Neural progenitor cell (in vitro differentiated cells): ENCODE results near the gene DNMT3A. TPM values are rescaled to one million over a fixed set of nuclear protein-coding genes. Genes with fewer than 3 reads are reported as not detected.
A peak's percentile ranks its signal among the peaks of the same experiment; 100 is the strongest.

Experiments
- DNase-seq: peaks from one replicate; pipeline ENCODE4 v3.0.0-alpha.2; 2016; ENCODE audit warnings: low spot score
- H2AFZ ChIP-seq: fragments of 200-600 bp; sonication (generic); replicated peaks from 2 replicates; pipeline ENCODE4 v1.6.1; 2016; ENCODE audit warnings: antibody characterized with exemption
- H3F3A ChIP-seq: fragments of 200-600 bp; sonication (generic); 2 replicates; pipeline ENCODE4 v1.6.1; 2016; ENCODE audit warnings: antibody characterized with exemption, low read depth
- H3K27ac ChIP-seq: fragments of 200-600 bp; sonication (generic); 2 replicates; pipeline ENCODE4 v1.5.1; 2016; ENCODE audit warnings: mild to moderate bottlenecking
- H3K27me3 ChIP-seq: fragments of 200-600 bp; sonication (generic); 2 replicates; pipeline ENCODE4 v1.6.1; 2016; ENCODE audit warnings: mild to moderate bottlenecking, moderate library complexity
- H3K36me3 ChIP-seq: fragments of 200-600 bp; sonication (generic); 2 replicates; pipeline ENCODE4 v1.5.1; 2016
- H3K4me1 ChIP-seq: fragments of 200-600 bp; sonication (generic); 2 replicates; pipeline ENCODE4 v1.6.1; 2016; ENCODE audit warnings: mixed run types
- H3K4me2 ChIP-seq: fragments of 200-600 bp; sonication (generic); 2 replicates; pipeline ENCODE4 v1.6.1; 2016
- H3K4me3 ChIP-seq: fragments of 200-600 bp; sonication (generic); 2 replicates; pipeline ENCODE4 v1.5.1; 2016
- H3K79me2 ChIP-seq: fragments of 200-600 bp; sonication (generic); 2 replicates; pipeline ENCODE4 v1.6.1; 2016; ENCODE audit warnings: low read depth
- H3K9ac ChIP-seq: fragments of 200-600 bp; sonication (generic); 2 replicates; pipeline ENCODE4 v1.6.1; 2016
- H3K9me3 ChIP-seq: fragments of 200-600 bp; sonication (generic); 2 replicates; pipeline ENCODE4 v1.5.1; 2016; ENCODE audit warnings: low read depth
- H4K20me1 ChIP-seq: fragments of 200-600 bp; sonication (generic); 2 replicates; pipeline ENCODE4 v1.6.1; 2016; ENCODE audit warnings: low read depth
- H3K27ac Mint-ChIP-seq: 3 replicates; pipeline ENCODE4 v1.8.0; 2021; ENCODE audit warnings: mixed read lengths
- H3K27me3 Mint-ChIP-seq: 2 replicates; pipeline ENCODE4 v1.8.0; 2022; ENCODE audit warnings: low read depth, mild to moderate bottlenecking, inconsistent platforms, moderate library complexity, mixed read lengths; ENCODE audit not compliant: insufficient read depth
- H3K36me3 Mint-ChIP-seq: 3 replicates; pipeline ENCODE4 v1.8.0; 2021; ENCODE audit warnings: mixed read lengths
- H3K4me1 Mint-ChIP-seq: 3 replicates; pipeline ENCODE4 v1.8.0; 2021; ENCODE audit warnings: mixed read lengths
- H3K4me3 Mint-ChIP-seq: 3 replicates; pipeline ENCODE4 v1.8.0; 2021; ENCODE audit warnings: mild to moderate bottlenecking, moderate library complexity, mixed read lengths
- H3K9me3 Mint-ChIP-seq: 3 replicates; pipeline ENCODE4 v1.8.0; 2020; ENCODE audit warnings: mixed read lengths
- EZH2 ChIP-seq: fragments of 200-600 bp; sonication (generic); IDR thresholded peaks from 2 replicates; pipeline ENCODE4 v1.6.1; 2017; ENCODE audit warnings: antibody characterized with exemption, mild to moderate bottlenecking, moderate library complexity
- EZH2phosphoT487 ChIP-seq: fragments of 200-600 bp; sonication (generic); IDR thresholded peaks from 2 replicates; pipeline ENCODE4 v1.6.1; 2017; ENCODE audit warnings: antibody characterized with exemption
- total RNA-seq: library from RNA; depleted of rRNA; stranded (reverse); fragments of >200 nt; gene quantifications from 2 replicates; pipeline ENCODE4 v1.2.3, GENCODE V29; 2015; ENCODE audit warnings: low replicate concordance
- TF ChIP-seq, protein P1 (sequence below): fragments of 200-600 bp; sonication (generic); IDR thresholded peaks from 2 replicates; pipeline ENCODE4 v1.5.1; 2017; ENCODE audit warnings: antibody characterized with exemption, mild to moderate bottlenecking

Gene DNMT3A
- total RNA-seq, 1 donor from 2014 or later, result 46.5 TPM

DNA sequence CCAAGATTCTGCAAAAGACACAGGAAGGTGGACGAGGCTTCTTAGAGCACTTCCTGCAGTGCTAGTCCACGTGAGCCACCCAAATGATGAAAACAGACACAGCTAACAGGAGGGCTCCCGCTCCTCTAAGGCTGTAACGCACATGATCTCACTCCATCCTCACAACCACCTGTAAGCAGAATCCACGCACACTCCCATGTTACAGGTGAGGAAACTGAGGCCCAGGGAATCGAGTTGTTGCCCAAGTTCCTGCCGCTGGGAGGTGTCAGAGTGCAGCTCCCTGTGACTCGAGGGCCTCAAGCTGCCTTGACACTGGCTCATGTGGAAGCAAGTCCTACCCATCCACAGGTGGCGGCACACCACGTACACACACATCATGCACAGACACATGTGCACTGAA lies 4.4 kb downstream of the DNMT3A start:
- Histone ChIP-seq H4K20me1 (peaks cover 28% of the 10 kb centered on the region), H3K9ac (no peak overlapping the region), H3K27ac (no peak overlapping the region), H3K36me3 (no peaks in the 10 kb centered on the region), H3K4me2 (no peak overlapping the region), H3K27me3 (peaks cover 73% of the 10 kb centered on the region), H2AFZ (no peak overlapping the region), H3K9me3 (no peaks in the 10 kb centered on the region), H3K4me1 (peaks cover 19% of the 10 kb centered on the region), H3K79me2 (no peaks in the 10 kb centered on the region), H3K4me3 (no peak overlapping the region), H3F3A (peaks cover 26% of the 10 kb centered on the region)
- TF ChIP-seq EZH2phosphoT487, result no peak
- TF ChIP-seq, protein P1, sequence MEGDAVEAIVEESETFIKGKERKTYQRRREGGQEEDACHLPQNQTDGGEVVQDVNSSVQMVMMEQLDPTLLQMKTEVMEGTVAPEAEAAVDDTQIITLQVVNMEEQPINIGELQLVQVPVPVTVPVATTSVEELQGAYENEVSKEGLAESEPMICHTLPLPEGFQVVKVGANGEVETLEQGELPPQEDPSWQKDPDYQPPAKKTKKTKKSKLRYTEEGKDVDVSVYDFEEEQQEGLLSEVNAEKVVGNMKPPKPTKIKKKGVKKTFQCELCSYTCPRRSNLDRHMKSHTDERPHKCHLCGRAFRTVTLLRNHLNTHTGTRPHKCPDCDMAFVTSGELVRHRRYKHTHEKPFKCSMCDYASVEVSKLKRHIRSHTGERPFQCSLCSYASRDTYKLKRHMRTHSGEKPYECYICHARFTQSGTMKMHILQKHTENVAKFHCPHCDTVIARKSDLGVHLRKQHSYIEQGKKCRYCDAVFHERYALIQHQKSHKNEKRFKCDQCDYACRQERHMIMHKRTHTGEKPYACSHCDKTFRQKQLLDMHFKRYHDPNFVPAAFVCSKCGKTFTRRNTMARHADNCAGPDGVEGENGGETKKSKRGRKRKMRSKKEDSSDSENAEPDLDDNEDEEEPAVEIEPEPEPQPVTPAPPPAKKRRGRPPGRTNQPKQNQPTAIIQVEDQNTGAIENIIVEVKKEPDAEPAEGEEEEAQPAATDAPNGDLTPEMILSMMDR, result no peak
- no peak for TF ChIP-seq EZH2
- no peaks in the 10 kb centered on the region for H3K9me3 Mint-ChIP-seq
- peak overlapping the region; percentile 65 for H3K4me3 Mint-ChIP-seq
- no peaks in the 10 kb centered on the region for H3K36me3 Mint-ChIP-seq
- peaks cover 17% of the 10 kb centered on the region for H3K27me3 Mint-ChIP-seq
- H3K27ac Mint-ChIP-seq, result peak overlapping the region; percentile 48
- peaks cover 34% of the 10 kb centered on the region for H3K4me1 Mint-ChIP-seq
- DNase-seq, result no peak

DNA sequence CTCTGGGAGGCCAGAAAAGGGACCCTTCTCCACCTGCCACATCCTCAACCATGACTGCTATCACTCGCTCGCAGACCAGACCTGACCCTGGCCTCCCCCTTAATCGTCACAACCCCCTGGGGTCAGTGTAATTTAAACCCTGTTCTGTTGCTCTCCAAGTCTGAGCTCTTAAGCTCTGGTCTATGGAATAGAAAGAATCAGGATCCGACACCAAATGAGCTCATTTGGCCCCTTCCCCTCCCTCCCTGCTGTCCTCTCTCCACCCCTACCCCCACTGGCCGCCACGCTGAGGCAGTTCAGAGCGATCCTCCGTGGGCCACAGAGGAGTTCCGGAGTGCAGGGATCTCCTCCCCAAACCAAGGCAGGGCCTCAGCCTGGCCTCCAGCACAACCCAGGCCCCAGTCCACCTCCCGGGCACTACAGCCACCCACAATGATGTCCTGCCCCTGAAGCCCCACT lies 5.3 kb downstream of the DNMT3A start:
- Histone ChIP-seq H3K9me3 (no peaks in the 10 kb centered on the region), H3F3A (peaks cover 26% of the 10 kb centered on the region), H3K4me2 (no peak overlapping the region), H3K27ac (no peak overlapping the region), H3K79me2 (no peaks in the 10 kb centered on the region), H2AFZ (no peak overlapping the region), H3K4me1 (peaks cover 19% of the 10 kb centered on the region), H4K20me1 (peaks cover 28% of the 10 kb centered on the region), H3K4me3 (no peak overlapping the region), H3K36me3 (no peaks in the 10 kb centered on the region), H3K27me3 (peaks cover 72% of the 10 kb centered on the region), H3K9ac (no peak overlapping the region)
- no peak for TF ChIP-seq EZH2
- peak; percentile 56 for DNase-seq
- H3K36me3 Mint-ChIP-seq, result no peaks in the 10 kb centered on the region
- H3K27ac Mint-ChIP-seq, result no peak overlapping the region
- peak overlapping the region; percentile 54 for H3K4me3 Mint-ChIP-seq
- peaks cover 38% of the 10 kb centered on the region for H3K4me1 Mint-ChIP-seq
- H3K27me3 Mint-ChIP-seq, result peaks cover 18% of the 10 kb centered on the region
- no peaks in the 10 kb centered on the region for H3K9me3 Mint-ChIP-seq

DNA sequence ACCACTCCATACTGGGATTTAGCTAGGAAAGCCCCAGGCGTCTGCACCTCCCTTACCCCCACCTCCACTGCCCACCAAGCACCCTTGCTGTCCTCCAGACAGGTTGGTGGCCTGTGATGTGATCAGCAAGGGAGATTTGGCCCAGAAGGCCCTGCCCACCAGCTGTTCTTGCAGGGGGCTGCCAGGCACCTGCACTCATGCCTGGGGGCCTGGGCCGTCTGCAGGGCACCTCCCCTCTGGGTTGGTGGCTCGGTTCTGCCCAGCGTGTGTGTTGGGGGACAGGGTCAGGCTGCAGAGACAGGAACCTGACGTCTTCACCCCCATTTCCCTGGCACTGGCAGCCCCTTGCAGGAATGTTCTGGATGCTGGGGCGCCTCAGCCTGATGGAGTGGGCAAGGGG lies 5.8 kb downstream of the DNMT3A start:
- H3F3A ChIP-seq, result peaks cover 26% of the 10 kb centered on the region

DNA sequence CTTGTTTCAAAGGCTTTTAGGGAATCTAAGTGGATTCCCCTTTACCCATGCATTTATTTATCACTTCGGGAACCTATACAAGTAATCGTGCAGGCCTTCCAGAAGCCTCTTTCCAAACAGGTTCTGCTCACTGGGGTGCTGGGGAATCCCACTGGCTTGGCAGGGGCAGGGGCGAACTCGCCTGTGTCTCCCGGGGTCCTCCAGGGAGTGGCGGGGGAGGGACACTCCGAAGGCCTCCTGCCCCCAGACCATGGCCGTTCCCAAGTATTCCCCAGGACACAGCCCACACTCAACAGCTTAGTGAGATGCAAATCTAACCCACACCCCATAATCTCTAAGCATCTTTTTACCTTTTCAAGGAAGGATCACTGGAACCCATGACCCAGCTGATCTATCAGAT lies 6.5 kb downstream of the DNMT3A start:
- Histone ChIP-seq H3K4me3 (no peak overlapping the region), H3K9me3 (no peaks in the 10 kb centered on the region), H3K27me3 (peaks cover 60% of the 10 kb centered on the region), H3F3A (peaks cover 22% of the 10 kb centered on the region), H2AFZ (no peak overlapping the region), H3K27ac (no peak overlapping the region), H3K9ac (no peak overlapping the region), H3K4me2 (no peak overlapping the region), H3K4me1 (peaks cover 15% of the 10 kb centered on the region), H3K79me2 (no peaks in the 10 kb centered on the region), H4K20me1 (peaks cover 25% of the 10 kb centered on the region), H3K36me3 (no peaks in the 10 kb centered on the region)
- H3K27ac Mint-ChIP-seq, result no peak overlapping the region
- H3K4me1 Mint-ChIP-seq, result peaks cover 45% of the 10 kb centered on the region
- peaks cover 25% of the 10 kb centered on the region for H3K27me3 Mint-ChIP-seq
- no peaks in the 10 kb centered on the region for H3K9me3 Mint-ChIP-seq
- H3K4me3 Mint-ChIP-seq, result no peak overlapping the region
- no peak for DNase-seq
- TF ChIP-seq EZH2, result no peak
- no peak for TF ChIP-seq EZH2phosphoT487
- TF ChIP-seq, protein P1, result no peak
- H3K36me3 Mint-ChIP-seq, result peaks cover 3% of the 10 kb centered on the region

More for the DNA sequence above, 5.8 kb downstream of the DNMT3A start:
- Mint-ChIP-seq H3K27ac (no peak overlapping the region), H3K4me3 (no peak overlapping the region), H3K9me3 (no peaks in the 10 kb centered on the region), H3K36me3 (no peaks in the 10 kb centered on the region), H3K27me3 (peaks cover 22% of the 10 kb centered on the region), H3K4me1 (peaks cover 42% of the 10 kb centered on the region)
- H3K4me3 ChIP-seq, result no peak overlapping the region
- H3K79me2 ChIP-seq, result no peaks in the 10 kb centered on the region
- peaks cover 28% of the 10 kb centered on the region for H4K20me1 ChIP-seq
- peaks cover 68% of the 10 kb centered on the region for H3K27me3 ChIP-seq
- H3K4me2 ChIP-seq, result no peak overlapping the region
- H3K9ac ChIP-seq, result no peak overlapping the region
- no peak overlapping the region for H2AFZ ChIP-seq
- no peak overlapping the region for H3K27ac ChIP-seq
- no peaks in the 10 kb centered on the region for H3K36me3 ChIP-seq
- H3K4me1 ChIP-seq, result peaks cover 19% of the 10 kb centered on the region
- TF ChIP-seq, protein P1, result no peak
- TF ChIP-seq EZH2phosphoT487 (no peak), EZH2 (no peak)
- no peaks in the 10 kb centered on the region for H3K9me3 ChIP-seq
- no peak for DNase-seq
